ENCODE results near the gene MBNL2. TPM values are rescaled to one million over a fixed set of nuclear protein-coding genes. Genes with fewer than 3 reads are reported as not detected.

The MBNL2 gene
- total and polyA plus RNA-seq, 2 experiments from 2014 or later, result 46.7 to 79.5 TPM

- H3K36me3 ChIP-seq (ENCODE audit: low read depth), result no peaks in the 10 kb centered on the region
- no peak overlapping the region for H3K4me2 ChIP-seq (ENCODE audit: unreplicated experiment)
- no peak for TF ChIP-seq EZH2 (IDR thresholded peaks at IDR 0.05; ENCODE audit: insufficient read depth, poor library complexity, severe bottlenecking)
- no peak for TF ChIP-seq EZH2phosphoT487 (IDR thresholded peaks at IDR 0.05; ENCODE audit: insufficient read depth, low read depth)
- 47 to 53% methylated on average over 3 of the region's 3 CpGs for WGBS, 2 experiments (ENCODE audit: low coverage in 1 of 2, low lambda C conversion rate in 2 of 2, missing lambda C conversion rate in 2 of 2)
- H3K27ac ChIP-seq, result no peak overlapping the region
- no peaks in the 10 kb centered on the region for H3K9me3 ChIP-seq (ENCODE audit: low read depth)
- H2AFZ ChIP-seq, result no peak overlapping the region
- H3F3A ChIP-seq (ENCODE audit: insufficient read depth), result peaks cover 21% of the 10 kb centered on the region
- H3K9ac ChIP-seq, result no peak overlapping the region
- no peak for DNase-seq
- no peaks in the 10 kb centered on the region for H4K20me1 ChIP-seq (ENCODE audit: insufficient read depth)
- no peaks in the 10 kb centered on the region for H3K27me3 ChIP-seq (replicated peaks; ENCODE audit: insufficient read depth)
- H3K4me3 ChIP-seq, result no peak overlapping the region
- in situ Hi-C loops (cut with MboI), result no loop called here
- no peaks in the 10 kb centered on the region for H3K9me2 ChIP-seq (ENCODE audit: insufficient read depth)
- peaks cover 22% of the 10 kb centered on the region for H3K4me1 ChIP-seq (ENCODE audit: insufficient read depth)
- peaks cover 93% of the 10 kb centered on the region for H3K79me2 ChIP-seq (ENCODE audit: insufficient read depth)
Observed at GRCh38 chr13:97300871-97301270, 78.7 kb downstream of the MBNL2 start.

- Histone ChIP-seq H3K9me3 (ENCODE audit: low read depth) (no peaks in the 10 kb centered on the region), H3K4me1 (ENCODE audit: insufficient read depth) (peaks cover 15% of the 10 kb centered on the region), H4K20me1 (ENCODE audit: insufficient read depth) (no peaks in the 10 kb centered on the region), H3F3A (ENCODE audit: insufficient read depth) (peaks cover 14% of the 10 kb centered on the region), H3K9me2 (ENCODE audit: insufficient read depth) (no peaks in the 10 kb centered on the region), H3K36me3 (ENCODE audit: low read depth) (no peaks in the 10 kb centered on the region), H2AFZ (no peak overlapping the region), H3K79me2 (ENCODE audit: insufficient read depth) (peaks cover 95% of the 10 kb centered on the region), H3K4me2 (ENCODE audit: unreplicated experiment) (no peak overlapping the region), H3K9ac (no peak overlapping the region), H3K4me3 (no peak overlapping the region), H3K27ac (no peak overlapping the region), H3K27me3 (replicated peaks; ENCODE audit: insufficient read depth) (no peaks in the 10 kb centered on the region)
- WGBS, 2 experiments (ENCODE audit: low coverage in 1 of 2, low lambda C conversion rate in 2 of 2, missing lambda C conversion rate in 2 of 2), result 93 to 94% methylated on average over 8 of the region's 8 CpGs
- DNase-seq, result no peak
- in situ Hi-C loops (cut with MboI), result no loop called here
- no peak for TF ChIP-seq EZH2 (IDR thresholded peaks at IDR 0.05; ENCODE audit: insufficient read depth, poor library complexity, severe bottlenecking)
- no peak for TF ChIP-seq EZH2phosphoT487 (IDR thresholded peaks at IDR 0.05; ENCODE audit: insufficient read depth, low read depth)
Observed at GRCh38 chr13:97301382-97302095, 79.4 kb downstream of the MBNL2 start.

- Histone ChIP-seq H3K9me2 (ENCODE audit: insufficient read depth) (no peaks in the 10 kb centered on the region), H2AFZ (no peak overlapping the region), H3K4me3 (no peak overlapping the region), H3F3A (ENCODE audit: insufficient read depth) (peaks cover 18% of the 10 kb centered on the region), H3K79me2 (ENCODE audit: insufficient read depth) (peaks cover 95% of the 10 kb centered on the region), H3K9me3 (ENCODE audit: low read depth) (no peaks in the 10 kb centered on the region), H3K36me3 (ENCODE audit: low read depth) (no peaks in the 10 kb centered on the region), H3K4me1 (ENCODE audit: insufficient read depth) (peaks cover 19% of the 10 kb centered on the region), H3K9ac (no peak overlapping the region), H3K27me3 (replicated peaks; ENCODE audit: insufficient read depth) (no peaks in the 10 kb centered on the region), H4K20me1 (ENCODE audit: insufficient read depth) (no peaks in the 10 kb centered on the region), H3K4me2 (ENCODE audit: unreplicated experiment) (no peak overlapping the region), H3K27ac (no peak overlapping the region)
- WGBS, 2 experiments (ENCODE audit: low coverage in 1 of 2, low lambda C conversion rate in 2 of 2, missing lambda C conversion rate in 2 of 2), result 55 to 61% methylated on average over 3 of the region's 3 CpGs
- TF ChIP-seq EZH2 (IDR thresholded peaks at IDR 0.05; ENCODE audit: insufficient read depth, poor library complexity, severe bottlenecking), result no peak
- no peak for TF ChIP-seq EZH2phosphoT487 (IDR thresholded peaks at IDR 0.05; ENCODE audit: insufficient read depth, low read depth)
- in situ Hi-C loops (cut with MboI), result no loop called here
- DNase-seq, result no peak
Observed at GRCh38 chr13:97302611-97303010, 80.5 kb downstream of the MBNL2 start.

GRCh38 chr13:97306106-97306505, 84.0 kb downstream of the MBNL2 start:
- Histone ChIP-seq H3F3A (ENCODE audit: insufficient read depth) (peaks cover 30% of the 10 kb centered on the region), H3K9me3 (ENCODE audit: low read depth) (no peaks in the 10 kb centered on the region), H3K9ac (no peak overlapping the region), H3K36me3 (ENCODE audit: low read depth) (no peaks in the 10 kb centered on the region), H2AFZ (no peak overlapping the region), H4K20me1 (ENCODE audit: insufficient read depth) (no peaks in the 10 kb centered on the region), H3K27ac (no peak overlapping the region), H3K4me2 (ENCODE audit: unreplicated experiment) (no peak overlapping the region), H3K79me2 (ENCODE audit: insufficient read depth) (peaks cover 86% of the 10 kb centered on the region), H3K27me3 (replicated peaks; ENCODE audit: insufficient read depth) (no peaks in the 10 kb centered on the region), H3K4me3 (no peak overlapping the region), H3K4me1 (ENCODE audit: insufficient read depth) (peaks cover 26% of the 10 kb centered on the region), H3K9me2 (ENCODE audit: insufficient read depth) (no peaks in the 10 kb centered on the region)
- WGBS, 2 experiments (ENCODE audit: low coverage in 1 of 2, low lambda C conversion rate in 2 of 2, missing lambda C conversion rate in 2 of 2), result 80 to 85% methylated on average over 1 of the region's 1 CpG
- no peak for DNase-seq
- in situ Hi-C loops (cut with MboI), result no loop called here
- TF ChIP-seq EZH2phosphoT487 (IDR thresholded peaks at IDR 0.05; ENCODE audit: insufficient read depth, low read depth) (no peak), EZH2 (IDR thresholded peaks at IDR 0.05; ENCODE audit: insufficient read depth, poor library complexity, severe bottlenecking) (no peak)
